Measurements from ENCODE around the gene LRCH3. TPM values are rescaled to one million over a fixed set of nuclear protein-coding genes. Genes with fewer than 3 reads are reported as not detected.

The LRCH3 gene
- total RNA-seq, 6 experiments from 2014 or later, result 39.4 to 44.7 (median 41.0) TPM

DNA sequence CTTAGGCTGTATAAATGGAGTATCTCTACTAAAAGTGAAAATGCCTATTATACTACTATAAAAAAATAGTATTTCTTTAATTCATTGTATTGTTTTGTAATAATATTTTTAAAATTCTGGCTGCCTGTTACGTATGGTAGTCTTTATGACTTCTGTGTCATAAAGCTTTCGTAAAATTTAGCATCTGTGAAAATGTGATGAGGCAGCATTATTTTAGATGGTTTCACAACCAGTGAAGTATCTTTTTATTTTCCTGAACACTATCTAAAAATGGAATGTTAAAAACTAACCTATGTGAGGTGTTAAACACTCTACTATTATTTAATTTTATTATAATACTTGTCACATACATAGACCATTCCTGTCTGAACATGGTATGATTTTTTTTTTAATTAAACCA, 46.2 kb downstream of the LRCH3 start:
- Mint-ChIP-seq H3K9me3 (no peaks in the 10 kb centered on the region), H3K4me3 (no peak overlapping the region), H3K27ac (no peak overlapping the region), H3K4me1 (ENCODE audit: low read depth) (no peaks in the 10 kb centered on the region), H3K36me3 (ENCODE audit: low read depth) (peaks cover 15% of the 10 kb centered on the region), H3K27me3 (ENCODE audit: insufficient read depth) (no peaks in the 10 kb centered on the region)
- no peak for TF ChIP-seq CTCF (IDR thresholded peaks at IDR 0.05)
- DNase-seq, result no peak

DNA sequence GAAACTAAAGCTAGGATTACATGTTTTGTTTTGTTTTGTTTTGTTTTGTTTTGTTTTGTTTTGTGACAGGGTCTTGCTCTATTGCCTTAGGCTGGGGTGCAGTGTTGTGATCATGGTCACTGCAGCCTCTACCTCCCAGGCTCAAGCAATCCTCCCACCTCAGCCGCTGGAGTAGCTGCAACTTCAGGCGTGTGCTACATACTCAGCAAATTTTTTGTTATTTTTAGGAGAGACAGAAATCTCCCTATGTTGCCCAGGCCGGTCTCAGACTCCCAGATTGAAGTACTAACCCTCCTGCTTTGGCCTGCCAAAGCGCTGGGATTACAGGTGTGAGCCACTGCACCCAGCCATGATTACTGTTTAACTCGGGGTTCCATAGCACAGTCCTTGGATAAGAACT, 50.7 kb downstream of the LRCH3 start:
- Mint-ChIP-seq H3K4me1 (ENCODE audit: low read depth) (peaks cover 5% of the 10 kb centered on the region), H3K27ac (no peak overlapping the region), H3K27me3 (ENCODE audit: insufficient read depth) (no peaks in the 10 kb centered on the region), H3K36me3 (ENCODE audit: low read depth) (peaks cover 24% of the 10 kb centered on the region), H3K4me3 (no peak overlapping the region), H3K9me3 (no peaks in the 10 kb centered on the region)
- TF ChIP-seq CTCF (IDR thresholded peaks at IDR 0.05), result no peak
- no peak for DNase-seq

DNA sequence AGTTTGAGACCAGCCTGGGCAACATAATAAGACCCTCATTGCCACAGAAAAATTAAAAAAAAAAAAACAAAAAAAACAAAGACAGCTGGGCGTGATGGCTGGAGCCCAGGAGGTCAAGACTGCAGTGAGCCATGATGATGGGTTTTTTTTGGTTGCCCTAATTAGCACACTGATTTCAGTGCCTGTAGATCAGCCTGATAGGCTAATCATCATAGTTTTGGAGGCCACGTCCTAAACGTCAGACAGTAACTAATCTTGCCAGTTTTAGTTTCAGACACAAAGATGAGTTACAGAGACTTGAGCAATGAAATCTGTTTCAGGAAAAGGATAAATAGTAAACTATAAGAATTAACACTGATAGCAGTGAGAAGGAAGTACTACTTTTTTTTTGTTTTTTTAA, 55.4 kb downstream of the LRCH3 start:
- H3K4me1 Mint-ChIP-seq (ENCODE audit: low read depth), result peaks cover 24% of the 10 kb centered on the region
- TF ChIP-seq CTCF (IDR thresholded peaks at IDR 0.05), result no peak
- H3K27me3 Mint-ChIP-seq (ENCODE audit: insufficient read depth), result no peaks in the 10 kb centered on the region; the same call in 1 of the 2 replicates
- H3K36me3 Mint-ChIP-seq (ENCODE audit: low read depth), result peaks cover 55% of the 10 kb centered on the region
- no peak overlapping the region for H3K27ac Mint-ChIP-seq
- DNase-seq, result no peak
- no peaks in the 10 kb centered on the region for H3K9me3 Mint-ChIP-seq
- H3K4me3 Mint-ChIP-seq, result no peak overlapping the region

GRCh38 chr3:197847866-197848401, 56.9 kb downstream of the LRCH3 start:
- H3K27me3 Mint-ChIP-seq (ENCODE audit: insufficient read depth), result no peaks in the 10 kb centered on the region; the same call in 1 of the 2 replicates
- H3K9me3 Mint-ChIP-seq, result no peaks in the 10 kb centered on the region
- no peak for TF ChIP-seq CTCF (IDR thresholded peaks at IDR 0.05)
- peak; percentile 8 for DNase-seq
- H3K27ac Mint-ChIP-seq, result peak overlapping the region; percentile 68
- H3K4me1 Mint-ChIP-seq (ENCODE audit: low read depth), result peaks cover 24% of the 10 kb centered on the region
- peaks cover 62% of the 10 kb centered on the region for H3K36me3 Mint-ChIP-seq (ENCODE audit: low read depth)
- peak overlapping the region; percentile 85 for H3K4me3 Mint-ChIP-seq

DNA sequence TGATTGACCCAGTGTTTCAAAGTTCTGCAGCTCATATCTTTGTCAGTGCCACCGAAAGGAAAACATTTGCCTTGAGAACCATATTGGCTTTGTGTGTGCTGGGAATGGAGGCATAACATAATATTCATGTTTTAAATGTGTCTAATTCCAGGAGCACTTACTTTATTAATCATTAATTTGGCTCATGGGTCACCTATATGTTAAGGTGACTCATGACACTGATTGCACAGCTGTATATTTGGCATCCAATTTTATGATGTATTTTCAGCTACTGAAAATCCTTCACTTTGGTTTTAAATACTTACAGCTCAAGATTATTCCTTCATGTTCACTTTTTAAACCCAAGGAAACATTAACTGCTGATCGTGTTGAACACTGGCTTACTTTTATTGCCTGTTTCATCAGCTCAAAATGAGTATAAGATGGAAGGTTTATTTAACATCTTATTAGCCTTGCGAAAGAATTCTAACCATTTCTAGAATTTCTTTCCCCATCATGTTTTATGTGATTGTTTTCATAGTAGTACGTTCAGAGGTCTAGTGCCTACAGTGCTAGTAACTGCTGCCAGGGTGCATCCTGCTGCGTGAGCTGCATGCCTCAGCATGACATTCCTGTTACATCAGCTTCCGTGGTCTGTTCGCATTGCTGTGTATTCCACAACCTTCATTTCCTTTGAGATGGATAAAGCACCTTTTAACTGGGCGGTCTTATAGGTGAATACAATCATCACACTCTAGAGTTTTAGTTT, 63.7 kb downstream of the LRCH3 start:
- H3K4me3 Mint-ChIP-seq, result peak overlapping the region; percentile 56
- H3K36me3 Mint-ChIP-seq (ENCODE audit: low read depth), result peaks cover 54% of the 10 kb centered on the region
- no peaks in the 10 kb centered on the region for H3K27me3 Mint-ChIP-seq (ENCODE audit: insufficient read depth)
- peak; percentile 94 for DNase-seq
- TF ChIP-seq CTCF (IDR thresholded peaks at IDR 0.05), result no peak
- H3K27ac Mint-ChIP-seq, result peak overlapping the region; percentile 85
- H3K4me1 Mint-ChIP-seq (ENCODE audit: low read depth), result peaks cover 36% of the 10 kb centered on the region
- no peaks in the 10 kb centered on the region for H3K9me3 Mint-ChIP-seq

Data from HFFc6 (cell line).